Adrenal gland (tissue), 5 donors: ENCODE measurements around the gene PCDHGA8.

ENCODE experiments used
- POLR2A ChIP-seq, 2 donors: fragments of 450-650 bp; IDR thresholded peaks; one replicate each; pipeline ENCODE4 v1.6.1; 2017; ENCODE audit warnings: antibody characterized with exemption in 2 of 2, mild to moderate bottlenecking in 2 of 2, moderate library complexity in 1 of 2
- TF ChIP-seq, protein P1 (sequence below), 6 experiments: fragments of 450-650 bp in 4 of 6; fragments of 200-600 bp in 2 of 6; sonication (generic) in 1 of 6; IDR thresholded peaks; 1 replicate in 5 of 6; 2 replicates in 1 of 6; pipeline versions ENCODE4 v1.5.1 to v1.8.0; 2016 to 2021; ENCODE audit warnings: antibody characterized with exemption in 6 of 6, mild to moderate bottlenecking in 2 of 6, moderate library complexity in 1 of 6
- donor health status: DM: no; HTN: no; CAD: no.

- no peak for TF ChIP-seq POLR2A (IDR thresholded peaks at IDR 0.05)
- TF ChIP-seq, protein P1, sequence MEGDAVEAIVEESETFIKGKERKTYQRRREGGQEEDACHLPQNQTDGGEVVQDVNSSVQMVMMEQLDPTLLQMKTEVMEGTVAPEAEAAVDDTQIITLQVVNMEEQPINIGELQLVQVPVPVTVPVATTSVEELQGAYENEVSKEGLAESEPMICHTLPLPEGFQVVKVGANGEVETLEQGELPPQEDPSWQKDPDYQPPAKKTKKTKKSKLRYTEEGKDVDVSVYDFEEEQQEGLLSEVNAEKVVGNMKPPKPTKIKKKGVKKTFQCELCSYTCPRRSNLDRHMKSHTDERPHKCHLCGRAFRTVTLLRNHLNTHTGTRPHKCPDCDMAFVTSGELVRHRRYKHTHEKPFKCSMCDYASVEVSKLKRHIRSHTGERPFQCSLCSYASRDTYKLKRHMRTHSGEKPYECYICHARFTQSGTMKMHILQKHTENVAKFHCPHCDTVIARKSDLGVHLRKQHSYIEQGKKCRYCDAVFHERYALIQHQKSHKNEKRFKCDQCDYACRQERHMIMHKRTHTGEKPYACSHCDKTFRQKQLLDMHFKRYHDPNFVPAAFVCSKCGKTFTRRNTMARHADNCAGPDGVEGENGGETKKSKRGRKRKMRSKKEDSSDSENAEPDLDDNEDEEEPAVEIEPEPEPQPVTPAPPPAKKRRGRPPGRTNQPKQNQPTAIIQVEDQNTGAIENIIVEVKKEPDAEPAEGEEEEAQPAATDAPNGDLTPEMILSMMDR (IDR thresholded peaks at IDR 0.05), result no peak
Observed at GRCh38 chr5:141345327-141345726, 47.1 kb upstream of the PCDHGA8 start.
